Activated CD4-positive, alpha-beta T cell treated with anti-CD3 and anti-CD28 coated beads, Interleukin-2, amount 50 U/mL, for 24 hours (primary cell): ENCODE measurements around the gene WNT2B.

Source experiments
- DNase-seq, 2 donors: peaks; one replicate each; pipeline ENCODE4 v3.0.0-alpha.2; 2020; ENCODE audit warnings: low read depth in 1 of 2, low spot score in 1 of 2

WNT2B gene

DNA sequence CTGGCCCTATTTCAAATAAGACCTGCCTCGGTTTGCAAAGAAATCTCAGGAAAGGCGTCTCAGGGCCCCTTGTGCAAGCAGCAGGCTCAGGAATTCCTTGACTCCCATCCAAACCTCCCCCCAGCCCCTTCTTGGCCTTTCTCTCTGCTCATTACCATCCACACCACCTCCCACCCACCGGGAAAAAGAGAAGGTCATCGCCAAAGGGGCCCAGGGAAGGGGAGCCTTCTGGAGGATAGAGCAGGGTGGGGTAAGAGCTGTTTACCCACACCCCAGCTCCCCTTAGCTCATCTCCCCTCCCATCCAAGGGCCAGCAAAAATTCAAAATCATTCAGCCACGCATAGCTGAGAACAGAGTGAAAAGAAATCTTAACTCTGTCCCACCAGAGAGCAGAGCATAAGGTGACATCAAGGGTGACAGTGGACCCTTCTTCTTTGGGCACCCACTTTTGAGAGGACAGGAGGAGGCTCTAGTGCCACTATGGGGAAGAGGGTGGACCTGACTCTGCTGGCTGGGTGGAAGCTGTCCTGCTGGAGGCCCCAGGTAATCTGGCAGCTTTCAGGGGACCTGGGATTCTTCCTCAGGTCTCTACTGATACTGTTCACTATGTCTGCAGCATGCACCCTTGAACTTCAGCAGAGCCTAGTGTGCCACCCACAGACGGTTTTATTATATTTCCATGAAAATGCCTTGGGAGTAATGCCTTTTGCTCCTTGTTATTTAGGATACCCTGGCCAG, 3.9 kb upstream of the WNT2B start:
- DNase-seq = no peak

DNA sequence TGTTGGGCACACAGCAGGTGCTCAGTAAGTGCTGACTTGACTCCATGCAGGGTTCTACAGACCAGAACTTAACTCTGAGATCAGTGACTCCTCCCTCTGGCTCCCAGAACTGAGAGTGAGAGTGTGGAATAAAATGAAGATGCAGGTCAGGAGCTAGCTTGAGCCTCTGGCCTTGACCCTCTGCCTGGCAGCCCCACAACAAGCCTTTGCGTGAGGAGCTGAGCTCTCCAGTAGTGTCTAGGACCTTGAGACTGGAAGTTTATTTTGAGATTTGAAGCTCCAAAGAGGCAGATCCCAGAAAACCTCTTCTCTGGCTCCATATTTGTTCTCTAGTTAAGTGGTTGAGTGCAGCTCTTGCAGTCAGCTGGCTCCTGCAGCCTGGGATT, 3.4 kb upstream of the WNT2B start:
- DNase-seq = no peak

DNA sequence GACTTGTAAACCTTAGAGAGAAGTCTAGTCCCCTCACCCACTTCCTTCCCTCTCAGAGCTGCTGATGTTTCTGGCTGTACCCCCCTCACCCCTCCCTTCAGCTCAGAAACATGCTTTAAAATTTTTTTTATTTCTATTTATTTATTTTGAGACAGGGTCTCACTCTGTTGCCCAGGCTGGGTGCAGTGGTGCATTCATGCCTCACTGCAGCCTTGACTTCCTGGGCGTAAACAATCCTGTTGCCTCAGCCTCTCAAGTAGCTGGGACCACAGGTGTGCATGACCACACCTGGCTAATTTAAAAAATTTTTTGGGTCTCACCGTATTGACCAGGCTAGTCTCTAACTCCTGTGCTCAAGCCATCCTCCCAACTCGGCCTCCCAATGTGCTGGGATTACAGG, 2.9 kb upstream of the WNT2B start:
- no peak for DNase-seq

DNA sequence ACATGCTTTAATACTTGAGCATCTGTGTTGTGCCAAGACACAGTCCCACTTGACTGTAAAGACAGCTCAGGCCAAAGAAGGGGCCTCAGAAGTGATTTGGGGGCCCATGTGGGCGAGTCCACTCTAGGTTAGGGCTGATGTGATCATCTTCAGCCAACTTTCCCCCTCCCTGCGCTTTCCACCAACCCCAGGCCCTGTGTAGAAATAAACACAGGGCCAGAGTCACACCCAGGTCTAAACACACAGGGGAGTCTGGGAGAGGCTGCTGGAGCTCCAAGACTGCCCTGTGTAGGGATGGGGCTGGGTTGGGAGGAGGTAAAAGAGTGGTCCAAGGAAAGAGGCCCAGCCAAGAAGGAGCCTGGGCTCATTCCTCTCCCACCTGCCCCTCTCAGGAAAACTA, 2.5 kb upstream of the WNT2B start:
- no peak for DNase-seq

DNA sequence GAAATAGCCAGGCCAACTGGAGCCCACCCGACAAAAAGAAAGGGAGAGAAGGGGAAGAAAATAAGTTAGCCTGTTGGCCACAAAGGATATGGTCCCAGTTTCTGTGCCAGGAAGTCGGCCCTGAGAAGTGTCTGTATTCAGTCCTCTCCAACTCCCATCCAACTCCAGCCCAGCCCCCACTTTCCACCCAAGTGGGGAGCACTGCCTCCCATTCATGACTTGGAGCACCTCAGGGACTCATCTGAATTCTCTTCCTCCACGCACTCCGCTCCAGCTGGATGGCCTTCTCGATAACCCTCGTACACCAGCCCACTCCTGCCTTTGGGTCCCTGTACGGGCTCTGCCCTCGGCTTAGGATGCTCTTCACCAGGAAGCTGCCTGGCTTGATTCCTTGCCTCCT, 2.0 kb upstream of the WNT2B start:
- DNase-seq = no peak

DNA sequence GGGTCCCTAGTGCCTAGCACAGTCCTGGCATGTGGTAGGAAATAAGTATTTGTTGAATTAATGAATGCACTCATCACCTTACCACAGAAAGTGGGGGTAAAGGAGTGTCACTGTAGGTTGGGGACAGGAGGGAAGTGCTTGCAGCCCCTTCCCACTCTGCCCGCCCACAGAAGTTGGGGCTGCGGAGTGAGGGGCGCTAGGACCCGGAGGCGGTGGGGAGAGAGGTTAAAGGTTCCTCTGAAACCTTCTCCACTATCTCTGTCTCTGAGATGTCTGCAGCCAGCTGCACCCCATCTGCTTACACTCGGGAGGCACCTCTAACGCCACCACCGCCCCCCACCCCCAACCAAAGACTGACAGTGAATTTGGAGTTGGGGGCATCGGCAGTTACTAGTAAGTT, 1.4 kb upstream of the WNT2B start:
- DNase-seq = no peak

DNA sequence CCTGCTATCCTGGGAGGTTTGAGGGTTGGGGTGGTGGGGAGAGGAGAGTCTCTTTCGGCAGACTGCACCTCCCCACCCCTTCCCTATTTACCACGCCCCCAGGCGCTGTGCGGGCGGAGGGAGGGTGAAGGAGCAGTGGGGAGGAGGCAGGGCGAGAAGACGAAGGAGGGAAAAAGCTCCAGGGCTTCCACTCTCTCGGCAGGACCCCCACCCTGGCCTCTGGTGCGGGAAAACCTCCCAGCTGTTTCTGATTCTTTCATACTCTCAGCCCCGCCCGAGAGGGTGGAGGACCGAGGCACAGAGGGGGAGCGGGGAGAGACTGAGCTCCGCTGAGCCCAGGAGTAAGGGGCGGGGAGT, 866 bp upstream of the WNT2B start:
- DNase-seq = no peak

DNA sequence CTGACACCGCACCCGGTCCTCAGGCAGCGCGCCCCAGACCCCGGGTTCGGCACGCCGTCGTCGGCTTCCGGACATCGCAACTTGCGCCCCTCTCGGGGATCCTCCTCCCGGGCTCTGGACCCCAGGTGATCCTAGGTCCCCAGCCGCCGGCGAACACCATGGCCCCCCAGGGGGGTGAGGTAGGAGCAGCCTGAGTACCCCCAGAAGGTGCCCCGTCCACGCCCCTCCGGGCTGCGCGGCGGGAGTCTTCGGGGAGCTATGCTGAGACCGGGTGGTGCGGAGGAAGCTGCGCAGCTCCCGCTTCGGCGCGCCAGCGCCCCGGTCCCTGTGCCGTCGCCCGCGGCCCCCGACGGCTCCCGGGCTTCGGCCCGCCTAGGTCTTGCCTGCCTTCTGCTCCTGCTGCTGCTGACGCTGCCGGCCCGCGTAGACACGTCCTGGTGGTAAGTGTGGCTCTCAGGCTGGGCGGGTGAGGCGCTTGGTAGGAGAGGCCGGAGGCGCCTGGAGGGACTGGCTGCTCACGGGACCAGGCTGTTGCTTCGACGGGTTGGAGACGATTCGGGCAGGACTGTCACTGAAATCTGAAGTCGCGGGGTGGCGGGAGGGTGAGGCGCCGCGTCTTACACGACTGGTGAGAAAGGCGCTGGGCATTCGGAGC, 367 bp downstream of the WNT2B start:
- no peak for DNase-seq

DNA sequence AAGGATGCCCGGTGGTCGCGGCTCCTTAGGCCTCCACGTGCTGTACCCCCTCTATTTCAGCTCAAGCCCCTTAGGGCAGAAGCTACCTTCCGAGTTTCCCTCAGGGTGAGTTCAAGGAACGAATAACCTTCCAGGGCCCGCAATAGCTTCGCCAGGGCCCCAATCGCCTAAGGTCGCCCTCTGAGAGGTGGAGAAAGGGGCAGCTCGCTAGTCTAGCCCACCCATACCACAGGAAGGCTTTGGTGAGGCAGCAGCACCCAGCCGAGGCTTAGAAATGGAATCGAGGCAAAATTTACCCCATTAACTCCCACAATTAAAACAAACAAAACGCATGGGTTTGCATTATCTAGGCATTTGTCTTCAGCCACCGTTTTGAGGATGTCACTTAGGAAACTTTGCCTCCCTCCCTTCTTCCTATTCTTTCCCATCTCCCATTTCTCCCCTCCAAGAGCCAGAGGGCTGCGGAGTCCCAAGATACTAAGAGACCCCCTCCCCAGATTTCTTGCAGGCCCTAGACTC, 954 bp downstream of the WNT2B start:
- no peak for DNase-seq

DNA sequence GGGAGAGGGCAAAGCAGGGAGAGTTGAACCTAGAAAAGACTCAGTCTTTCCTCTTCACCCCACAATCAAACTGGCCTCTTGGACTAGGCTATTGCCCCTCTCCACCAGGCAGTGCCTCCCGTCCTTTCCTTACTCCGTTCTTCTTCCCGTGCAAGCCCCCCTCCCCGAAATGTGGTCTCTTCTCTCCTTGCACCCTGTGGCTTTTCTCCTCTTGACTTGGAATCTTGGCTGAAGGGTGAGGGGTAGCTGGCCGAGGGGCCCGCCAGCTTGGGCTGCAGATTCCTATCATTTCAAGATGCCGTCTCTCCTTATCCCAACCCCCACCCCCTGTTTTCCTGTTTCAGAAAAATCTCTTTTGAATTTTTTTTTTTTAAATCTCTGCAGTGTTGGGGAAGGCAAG, 1.6 kb downstream of the WNT2B start:
- no peak for DNase-seq

DNA sequence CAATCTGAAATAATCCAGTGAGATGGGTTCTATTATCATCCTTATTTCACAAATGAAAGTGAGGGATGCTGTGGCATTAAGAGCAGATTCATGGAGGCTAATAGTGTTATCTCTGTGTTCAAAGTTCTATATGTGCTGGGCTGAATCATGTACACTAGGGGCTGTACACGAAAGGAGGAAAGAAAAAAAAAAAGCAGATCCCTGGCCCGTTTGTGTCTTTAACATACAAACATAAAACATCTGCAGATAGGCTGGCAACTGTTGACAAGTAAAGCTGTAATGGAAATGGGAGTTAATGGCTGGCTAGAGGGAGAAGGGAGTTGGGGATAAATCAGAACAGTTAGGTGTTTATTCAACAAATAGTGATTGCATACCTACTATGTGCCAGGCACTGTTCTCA, 3.1 kb downstream of the WNT2B start:
- no peak for DNase-seq

DNA sequence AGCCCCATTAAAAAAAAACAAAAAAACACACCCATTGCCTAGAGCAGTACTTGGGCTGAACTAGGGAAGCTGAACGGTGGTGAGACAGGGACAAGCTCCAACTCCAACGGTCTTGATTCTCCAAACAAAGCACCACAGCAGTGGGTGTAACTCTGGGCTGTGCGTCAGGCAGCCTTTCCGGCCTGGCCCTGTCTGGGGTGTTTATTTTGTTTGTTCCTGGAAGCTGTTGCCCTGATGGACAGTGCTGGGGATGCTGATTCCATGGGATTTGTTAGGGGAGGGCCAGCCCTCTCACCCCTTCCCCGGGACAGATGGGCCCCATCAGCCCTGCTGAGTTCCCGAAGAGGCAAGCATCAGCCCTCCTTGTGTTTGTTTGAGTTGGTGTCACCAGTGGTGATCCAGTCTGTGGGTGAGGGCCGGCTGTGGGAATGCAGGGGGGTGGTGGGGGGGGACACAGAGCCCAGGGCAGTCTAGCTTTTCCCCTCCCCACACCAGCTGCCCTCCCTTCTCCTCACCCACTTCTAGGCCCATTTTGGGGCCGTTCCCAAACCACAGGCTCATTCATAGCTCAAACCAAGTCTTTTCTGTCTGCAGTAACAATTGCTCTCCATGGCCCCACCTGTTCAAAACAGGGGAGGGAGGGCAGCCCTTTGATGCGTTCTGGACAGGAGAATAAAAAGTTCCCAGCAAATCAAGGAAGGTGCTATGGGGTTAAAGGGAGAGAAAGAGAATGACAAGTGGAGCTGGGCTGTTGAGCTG, 4.5 kb downstream of the WNT2B start:
- no peak for DNase-seq

DNA sequence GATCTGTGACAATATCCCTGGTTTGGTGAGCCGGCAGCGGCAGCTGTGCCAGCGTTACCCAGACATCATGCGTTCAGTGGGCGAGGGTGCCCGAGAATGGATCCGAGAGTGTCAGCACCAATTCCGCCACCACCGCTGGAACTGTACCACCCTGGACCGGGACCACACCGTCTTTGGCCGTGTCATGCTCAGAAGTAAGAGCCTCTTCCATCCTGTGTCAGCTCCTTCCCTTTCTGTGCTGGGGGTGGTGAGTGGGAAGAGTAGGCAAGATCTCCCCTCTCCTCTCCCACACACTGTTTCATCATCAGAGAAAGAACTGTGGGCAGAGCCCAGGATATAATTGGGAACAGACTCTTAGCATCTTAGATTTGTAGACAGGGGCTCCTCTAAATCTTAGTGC, 6.1 kb downstream of the WNT2B start:
- no peak for DNase-seq

DNA sequence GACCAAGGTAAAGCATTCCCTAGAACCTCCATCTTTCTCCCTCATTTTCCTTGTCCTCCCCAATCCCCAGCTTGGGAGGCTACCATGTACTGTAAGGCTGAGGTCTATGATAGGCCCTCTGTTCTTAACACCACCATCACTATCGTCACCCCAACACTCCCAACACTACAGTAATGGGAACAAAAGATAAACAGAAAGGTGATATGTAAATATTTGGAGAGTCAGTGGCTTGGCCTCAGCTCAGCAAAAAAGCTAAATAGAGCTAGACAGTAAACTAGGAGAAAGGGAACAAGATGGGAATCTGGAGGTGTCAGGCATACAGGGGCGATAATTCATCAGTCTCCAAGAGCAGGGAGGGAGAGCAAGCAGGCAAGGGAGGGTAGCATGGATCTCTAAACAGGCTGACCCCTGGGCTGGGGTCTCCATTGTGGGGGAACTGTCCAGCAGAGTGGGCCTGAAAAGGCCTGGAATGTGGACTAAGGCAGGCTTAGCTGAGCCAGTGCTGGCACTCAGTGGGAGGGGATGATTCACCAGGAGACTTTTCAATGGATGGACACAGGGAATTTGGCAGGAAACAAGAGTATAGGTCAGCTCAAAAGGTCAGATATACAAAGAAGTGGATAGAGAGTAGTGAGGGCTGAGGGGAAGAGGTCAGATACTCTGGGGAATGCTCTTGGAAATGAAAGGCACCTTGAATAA, 6.7 kb downstream of the WNT2B start:
- DNase-seq = no peak

DNA sequence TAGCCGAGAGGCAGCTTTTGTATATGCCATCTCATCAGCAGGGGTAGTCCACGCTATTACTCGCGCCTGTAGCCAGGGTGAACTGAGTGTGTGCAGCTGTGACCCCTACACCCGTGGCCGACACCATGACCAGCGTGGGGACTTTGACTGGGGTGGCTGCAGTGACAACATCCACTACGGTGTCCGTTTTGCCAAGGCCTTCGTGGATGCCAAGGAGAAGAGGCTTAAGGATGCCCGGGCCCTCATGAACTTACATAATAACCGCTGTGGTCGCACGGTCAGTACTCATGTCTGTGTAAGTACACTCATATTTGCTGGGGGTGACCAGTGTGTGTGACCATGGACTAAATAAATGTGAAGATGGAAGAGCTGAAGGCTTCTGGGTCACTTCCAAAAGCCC, 7.4 kb downstream of the WNT2B start:
- no peak for DNase-seq

DNA sequence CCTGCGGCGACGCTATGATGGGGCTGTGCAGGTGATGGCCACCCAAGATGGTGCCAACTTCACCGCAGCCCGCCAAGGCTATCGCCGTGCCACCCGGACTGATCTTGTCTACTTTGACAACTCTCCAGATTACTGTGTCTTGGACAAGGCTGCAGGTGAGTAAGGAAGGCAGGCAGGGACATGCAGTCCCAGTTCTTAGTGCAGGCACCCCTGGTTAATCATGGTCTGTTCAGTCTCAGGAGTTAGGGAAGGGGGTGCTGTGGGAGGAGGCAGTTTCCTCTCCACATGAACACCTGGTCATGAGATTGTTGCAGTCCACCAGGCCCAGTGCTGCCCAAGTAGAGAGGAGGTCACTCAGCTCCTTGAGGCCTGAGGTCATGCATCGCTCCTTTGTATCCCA, 8.5 kb downstream of the WNT2B start:
- DNase-seq = no peak

DNA sequence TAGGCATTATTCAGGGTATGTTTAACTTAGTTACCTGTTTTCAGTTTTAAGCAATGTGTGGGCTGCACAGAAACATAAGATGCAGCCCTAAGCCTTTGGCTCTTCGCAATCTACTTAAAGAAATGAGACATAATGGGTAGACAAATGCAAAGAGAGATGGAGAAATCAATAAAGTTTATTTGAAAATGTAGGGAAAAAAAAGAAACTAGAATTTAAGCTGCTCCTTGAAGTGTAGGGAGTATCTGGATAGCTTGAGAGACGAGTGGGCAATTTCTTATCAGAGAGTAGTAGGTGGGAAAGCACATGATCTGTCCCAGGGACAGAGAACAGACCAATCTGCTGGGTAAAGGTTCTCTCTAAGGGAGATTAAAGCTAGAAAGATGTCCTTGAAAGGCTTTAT, 8.9 kb downstream of the WNT2B start:
- no peak for DNase-seq

DNA sequence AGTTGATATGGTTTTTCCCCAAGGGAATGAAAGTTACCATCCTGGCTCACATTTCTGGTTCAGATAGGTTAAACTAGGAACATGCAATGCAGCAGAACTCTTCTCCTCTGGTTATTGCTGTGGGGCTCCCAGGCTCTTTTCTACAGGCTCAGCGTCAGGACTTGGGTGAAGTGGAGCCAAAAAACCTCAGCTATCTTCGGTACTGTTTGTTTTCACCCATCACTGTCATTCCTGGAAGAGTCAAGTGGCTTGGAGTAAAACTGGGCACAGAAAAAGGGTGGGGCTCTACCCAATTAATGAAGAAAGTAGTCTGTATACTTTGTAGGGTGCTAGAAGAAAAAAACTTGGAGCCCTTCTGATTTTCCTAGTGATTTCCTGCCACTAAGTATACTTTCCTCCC, 9.4 kb downstream of the WNT2B start:
- no peak for DNase-seq

DNA sequence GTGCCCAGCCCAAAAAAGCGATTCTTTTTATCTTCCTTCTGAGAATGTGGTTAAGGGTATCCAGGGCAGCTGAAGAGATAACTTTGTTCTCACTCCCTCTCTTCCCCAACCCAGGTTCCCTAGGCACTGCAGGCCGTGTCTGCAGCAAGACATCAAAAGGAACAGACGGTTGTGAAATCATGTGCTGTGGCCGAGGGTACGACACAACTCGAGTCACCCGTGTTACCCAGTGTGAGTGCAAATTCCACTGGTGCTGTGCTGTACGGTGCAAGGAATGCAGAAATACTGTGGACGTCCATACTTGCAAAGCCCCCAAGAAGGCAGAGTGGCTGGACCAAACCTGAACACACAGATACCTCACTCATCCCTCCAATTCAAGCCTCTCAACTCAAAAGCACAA, 11.4 kb downstream of the WNT2B start:
- DNase-seq = no peak

DNA sequence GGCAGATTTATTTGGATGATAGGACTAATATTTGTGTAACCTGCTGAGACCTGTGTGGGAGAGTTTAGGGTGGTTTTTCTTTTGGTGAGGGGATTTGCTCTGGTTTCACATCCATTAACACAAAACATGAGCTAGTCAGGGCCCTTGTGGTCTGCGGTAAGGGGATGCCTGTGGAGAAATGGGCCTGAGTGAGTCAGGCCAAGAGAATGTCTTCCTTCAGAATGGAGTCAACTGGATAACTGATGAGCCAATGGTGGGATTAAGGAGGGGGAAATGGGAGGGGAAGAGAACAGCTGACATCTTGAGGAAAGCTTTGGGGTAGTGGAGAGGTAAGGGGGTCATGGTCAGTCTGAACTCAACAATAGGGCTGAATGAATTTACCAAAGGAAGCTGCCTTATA, 13.9 kb downstream of the WNT2B start:
- DNase-seq = no peak

DNA sequence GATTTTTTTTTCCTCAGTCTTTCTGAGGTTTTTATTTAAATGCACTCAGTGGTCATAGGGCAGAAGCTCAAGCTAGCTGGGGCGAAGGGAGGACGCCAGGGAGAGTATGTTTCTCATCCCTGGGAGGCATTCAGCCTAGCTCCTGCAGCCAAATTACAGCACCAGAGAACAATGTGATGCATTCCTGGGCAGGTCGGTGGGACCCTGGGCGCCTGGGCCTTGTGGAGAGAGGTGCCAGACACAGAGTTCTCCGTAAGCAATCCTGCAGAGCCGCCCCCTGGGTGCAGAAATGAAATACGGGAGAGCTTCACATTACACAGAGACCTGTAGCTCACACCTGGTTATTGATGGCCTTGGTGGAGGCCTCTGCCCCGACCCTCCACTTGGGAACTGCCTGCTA, 15.5 kb downstream of the WNT2B start:
- no peak for DNase-seq

DNA sequence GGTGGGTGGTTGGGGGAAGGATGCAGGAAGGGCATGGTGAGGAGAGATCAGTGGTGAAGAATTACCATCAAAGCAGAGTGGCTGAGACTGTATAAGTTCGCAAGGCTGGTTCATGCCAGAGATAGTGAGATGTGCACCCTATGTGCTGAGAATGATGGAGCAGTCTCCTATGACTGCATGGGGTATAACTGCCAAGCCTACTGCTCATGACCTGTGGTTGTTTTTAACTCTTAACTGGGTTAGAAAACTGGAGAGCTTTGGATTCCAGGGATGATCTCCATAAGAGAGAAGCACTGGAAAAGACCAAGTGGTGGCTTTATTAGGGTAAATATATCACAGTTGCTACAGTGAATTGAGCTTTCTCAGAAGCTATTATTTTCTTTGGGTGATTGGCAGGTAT, 16.2 kb downstream of the WNT2B start:
- no peak for DNase-seq
